Measurements from ENCODE around the gene SRGAP2B.
"Not testable (repeated sequence)": the region's sequence is repeated elsewhere in the genome, so short reads cannot be mapped to it uniquely, and the experiment has no call there.

Gene SRGAP2B

DNA sequence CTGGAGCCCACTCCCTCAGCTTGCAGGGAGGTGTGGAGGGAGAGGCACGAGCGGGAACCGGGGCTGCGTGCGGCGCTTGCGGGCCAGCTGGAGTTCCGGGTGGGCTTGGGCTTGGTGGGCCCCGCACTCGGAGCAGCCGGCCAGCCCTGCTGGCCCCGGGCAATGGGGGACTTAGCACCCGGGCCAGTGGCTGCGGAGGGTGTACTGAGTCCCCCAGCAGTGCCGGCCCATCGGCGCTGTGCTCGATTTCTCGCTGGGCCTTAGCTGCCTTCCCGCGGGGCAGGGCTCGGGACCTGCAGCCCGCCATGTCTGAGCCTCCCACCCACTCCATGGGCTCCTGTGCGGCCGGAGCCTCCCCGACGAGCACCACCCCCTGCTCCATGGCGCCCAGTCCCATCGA is 104.5 kb downstream of the SRGAP2B start:
- DNase-seq: not testable (repeated sequence)

DNA sequence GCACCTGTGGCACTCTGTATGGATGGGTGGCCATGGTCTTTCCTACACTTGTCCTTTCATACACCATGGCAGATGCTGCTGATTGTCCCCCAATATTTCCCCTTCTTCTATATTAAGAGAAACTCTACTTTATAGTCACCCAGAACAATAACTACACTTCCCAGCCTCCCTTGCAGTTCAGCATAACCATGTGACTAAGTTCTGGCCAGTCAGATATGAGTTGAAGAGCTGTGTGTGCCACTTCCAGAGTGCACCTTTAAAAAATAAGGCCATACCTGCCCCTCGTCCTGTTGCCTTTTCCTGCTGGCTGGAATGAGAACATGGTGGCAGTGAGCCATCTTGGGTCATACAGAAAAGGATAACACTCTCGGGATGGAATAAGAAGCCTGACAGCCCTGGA is 108.0 kb downstream of the SRGAP2B start:
- not testable (repeated sequence) for DNase-seq

DNA sequence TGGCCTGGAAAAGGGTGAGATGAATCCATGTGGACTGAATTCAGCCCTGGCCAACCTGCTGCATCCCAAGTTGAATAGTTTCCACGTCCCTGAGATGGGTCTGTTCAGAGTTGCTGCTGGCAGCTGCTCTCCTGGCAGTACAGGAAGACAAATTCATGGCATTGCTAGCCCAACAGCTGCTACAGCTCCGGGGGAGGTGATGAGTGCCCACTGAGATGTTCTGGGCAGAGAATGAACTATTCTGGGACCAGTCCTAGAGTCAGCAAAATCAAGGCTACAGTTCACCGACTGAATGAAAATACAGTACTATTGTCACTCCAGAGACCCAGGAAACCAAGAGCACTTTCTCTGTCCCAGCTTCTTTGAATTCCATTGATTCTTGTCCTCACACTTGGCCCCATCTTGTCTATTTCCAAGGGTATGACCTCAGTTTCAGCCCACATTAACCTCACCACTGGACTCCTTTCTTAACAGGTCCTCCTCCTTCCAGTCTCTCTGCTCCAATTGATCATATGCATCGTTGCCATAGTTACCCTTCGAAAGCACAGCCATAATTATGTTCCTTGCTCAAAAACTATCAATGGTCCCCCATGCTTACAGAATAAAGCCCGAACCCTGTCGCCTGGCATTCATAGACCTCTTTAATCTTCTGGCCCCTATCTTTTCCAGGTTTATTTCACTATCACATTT is 108.8 kb downstream of the SRGAP2B start:
- not testable (repeated sequence) for DNase-seq

DNA sequence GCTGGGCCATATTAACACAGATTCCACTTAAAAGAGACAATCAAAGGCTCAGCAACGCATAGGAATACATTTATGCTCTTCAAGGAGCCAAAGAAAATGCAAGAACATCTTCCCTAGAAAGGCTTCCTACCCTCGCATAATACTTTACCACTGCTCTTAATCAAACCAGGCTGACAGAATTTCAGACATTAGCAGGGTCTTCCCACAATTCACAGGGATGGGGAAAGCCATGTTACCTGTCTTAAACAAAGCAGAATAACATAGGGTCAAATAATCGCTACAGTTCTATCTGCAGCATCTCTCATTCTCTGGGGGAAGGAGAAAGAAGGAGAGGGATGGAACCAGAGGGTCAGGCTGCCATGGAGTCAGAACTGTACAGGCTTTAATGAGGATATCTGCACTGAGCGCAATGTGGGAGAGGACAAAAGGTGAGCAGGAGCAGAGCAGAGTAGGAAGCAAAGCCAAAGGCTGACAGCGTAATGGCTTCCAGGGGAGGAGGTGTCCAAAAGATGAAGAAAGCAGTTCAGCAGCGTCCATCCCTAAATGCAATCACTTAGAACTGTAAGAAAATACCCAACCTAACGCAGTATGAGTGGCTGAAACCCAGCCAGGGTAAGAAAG is 109.5 kb downstream of the SRGAP2B start:
- DNase-seq: not testable (repeated sequence)

DNA sequence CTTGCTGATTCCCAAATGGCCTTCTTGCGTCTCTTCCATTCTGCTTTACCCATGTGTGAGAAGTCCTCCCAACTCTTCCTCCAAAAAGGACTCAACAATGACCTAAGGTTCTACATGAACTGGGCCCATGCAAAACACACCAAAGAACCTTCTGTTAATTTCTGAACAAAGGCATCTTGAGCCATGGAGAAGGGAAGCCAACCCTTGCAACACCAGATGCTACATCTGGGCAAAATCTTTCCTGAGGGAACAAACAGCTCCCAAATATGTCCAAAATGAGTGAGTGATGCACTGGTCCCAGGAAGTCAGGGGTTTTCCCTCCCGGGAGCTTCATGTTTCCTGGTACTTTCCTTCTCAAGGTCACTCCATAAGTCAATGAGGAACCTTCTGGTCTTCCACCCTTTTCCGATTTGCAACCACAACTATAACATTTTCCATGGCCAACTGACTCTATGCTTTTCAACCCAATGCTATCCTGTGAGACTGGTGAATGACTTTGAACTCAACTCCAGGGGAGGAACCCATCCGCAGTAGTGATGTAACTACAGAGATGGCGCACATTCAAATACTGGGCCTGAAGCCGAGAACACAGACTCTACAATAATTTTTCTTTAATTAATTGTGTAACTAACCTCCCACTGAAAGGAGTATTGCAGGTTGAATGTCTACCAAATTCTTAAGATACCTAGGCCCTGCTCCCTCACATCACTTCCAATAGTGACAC is 112.2 kb downstream of the SRGAP2B start:
- not testable (repeated sequence) for DNase-seq

DNA sequence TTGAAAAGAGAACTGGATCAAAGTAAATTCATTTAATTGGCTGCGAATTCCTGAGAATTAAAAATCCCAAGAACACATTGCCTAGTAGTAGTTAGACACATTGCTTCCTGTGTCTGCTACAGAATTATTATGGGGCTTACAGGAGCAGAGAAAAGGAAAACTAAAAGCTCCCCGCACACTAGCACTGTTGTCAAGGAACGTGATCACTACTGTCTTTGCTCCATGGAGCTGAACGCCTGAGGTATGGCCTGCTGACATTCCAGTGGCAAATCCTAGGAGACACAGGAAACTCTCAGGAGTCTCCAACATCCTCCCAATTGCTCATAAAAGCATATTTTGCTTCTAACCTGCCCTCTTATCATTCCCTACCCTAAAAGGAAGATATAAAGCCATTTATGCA is 114.0 kb downstream of the SRGAP2B start:
- not testable (repeated sequence) for DNase-seq

DNA sequence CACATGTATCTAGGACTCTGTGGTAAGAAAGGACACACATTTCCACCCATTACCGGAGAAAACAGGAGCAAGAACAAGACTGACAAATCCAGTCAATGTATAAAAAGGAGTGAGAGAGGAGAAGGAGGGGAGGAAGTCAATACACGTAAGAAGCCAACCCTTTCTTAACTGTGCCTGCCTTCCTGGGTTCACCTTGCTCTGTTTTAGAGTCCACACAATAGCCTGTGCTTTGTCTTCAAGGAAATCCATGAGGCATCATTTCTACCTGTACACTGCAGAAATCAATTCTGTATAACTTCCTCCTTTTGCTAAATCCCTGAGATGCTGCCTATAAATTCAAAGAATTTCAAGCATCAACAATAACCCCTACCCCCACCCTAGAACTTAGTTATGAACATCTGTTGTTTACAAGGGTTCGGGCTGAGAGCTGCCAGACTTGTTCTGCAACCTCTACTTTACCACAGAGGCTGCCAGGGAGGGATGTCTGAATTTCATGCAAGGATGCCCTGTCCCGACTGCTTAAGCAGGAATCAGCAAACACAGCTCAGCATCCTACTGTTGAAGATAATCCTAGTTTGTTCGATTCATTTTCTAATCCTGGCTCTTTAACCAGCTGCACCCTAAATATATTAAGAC is 115.0 kb downstream of the SRGAP2B start:
- not testable (repeated sequence) for DNase-seq

DNA sequence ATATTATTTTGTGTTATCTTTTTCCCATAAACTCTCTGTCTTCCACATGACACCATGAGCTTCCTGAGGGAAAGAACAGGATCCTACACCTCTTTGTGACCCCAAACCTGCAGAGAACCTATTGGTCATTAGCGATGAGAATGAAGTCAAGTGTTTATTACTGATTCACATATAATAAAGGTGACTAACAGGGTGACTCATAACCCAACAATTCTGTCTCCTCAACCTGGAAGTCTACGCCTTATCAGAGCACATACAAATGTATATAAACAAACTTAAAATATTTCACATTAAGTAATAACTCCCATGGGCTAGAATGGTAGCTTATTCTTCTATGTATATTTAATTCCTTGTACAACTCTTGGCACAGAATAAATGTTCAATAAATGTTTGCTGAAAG is 117.3 kb downstream of the SRGAP2B start:
- not testable (repeated sequence) for DNase-seq

DNA sequence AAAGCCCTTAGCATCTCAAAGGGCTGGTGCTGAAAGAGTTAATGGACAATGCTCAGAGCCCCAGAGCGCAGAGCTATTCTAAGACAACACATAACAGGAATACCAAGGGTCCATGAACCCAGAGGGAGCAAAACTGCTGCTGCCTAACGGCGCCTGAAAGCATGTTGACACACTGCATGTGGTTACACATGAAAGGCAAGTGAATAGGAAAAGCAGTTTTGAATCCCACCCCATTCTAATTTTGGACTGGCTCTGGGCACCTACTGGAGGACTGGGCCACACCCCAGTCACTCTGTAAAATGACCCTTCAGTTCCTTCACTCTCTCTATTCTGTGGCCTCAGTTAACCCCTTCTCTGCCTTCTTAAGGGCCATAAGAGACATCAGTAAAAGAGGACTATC is 123.2 kb downstream of the SRGAP2B start:
- DNase-seq: not testable (repeated sequence)

DNA sequence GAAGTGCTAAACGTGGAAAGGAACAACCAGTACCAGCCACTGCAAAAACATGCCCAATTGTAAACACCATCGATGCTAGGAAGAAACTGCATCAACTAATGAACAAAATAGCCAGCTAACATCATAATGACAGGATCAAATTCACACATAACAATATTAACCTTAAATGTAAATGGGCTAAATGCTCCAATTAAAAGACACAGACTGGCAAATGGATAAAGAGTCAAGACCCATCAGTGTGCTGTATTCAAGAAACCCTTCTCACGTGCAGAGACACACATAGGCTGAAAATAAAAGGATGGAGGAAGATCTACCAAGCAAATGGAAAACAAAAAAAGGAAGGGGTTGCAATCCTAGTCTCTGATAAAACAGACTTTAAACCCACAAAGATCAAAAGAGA is 128.6 kb downstream of the SRGAP2B start:
- DNase-seq: not testable (repeated sequence)

DNA sequence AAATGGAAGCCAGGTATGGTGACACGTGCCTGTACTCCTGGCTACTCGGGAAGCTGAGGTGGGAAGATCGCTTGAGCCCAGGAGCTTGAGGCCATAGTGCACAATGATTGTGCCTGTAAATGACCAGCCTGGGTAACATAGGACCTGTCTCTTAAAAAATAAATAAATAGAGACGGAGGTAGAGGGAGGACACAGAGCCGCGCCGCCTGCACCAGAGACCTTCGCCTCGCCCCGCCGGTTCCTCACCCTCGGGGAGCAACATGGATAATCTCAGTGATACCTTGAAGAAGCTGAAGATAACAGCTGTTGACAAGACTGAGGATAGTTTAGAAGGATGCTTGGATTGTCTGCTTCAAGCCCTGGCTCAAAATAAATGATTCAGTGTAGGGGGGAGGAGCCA is 130.4 kb downstream of the SRGAP2B start:
- DNase-seq: not testable (repeated sequence)

DNA sequence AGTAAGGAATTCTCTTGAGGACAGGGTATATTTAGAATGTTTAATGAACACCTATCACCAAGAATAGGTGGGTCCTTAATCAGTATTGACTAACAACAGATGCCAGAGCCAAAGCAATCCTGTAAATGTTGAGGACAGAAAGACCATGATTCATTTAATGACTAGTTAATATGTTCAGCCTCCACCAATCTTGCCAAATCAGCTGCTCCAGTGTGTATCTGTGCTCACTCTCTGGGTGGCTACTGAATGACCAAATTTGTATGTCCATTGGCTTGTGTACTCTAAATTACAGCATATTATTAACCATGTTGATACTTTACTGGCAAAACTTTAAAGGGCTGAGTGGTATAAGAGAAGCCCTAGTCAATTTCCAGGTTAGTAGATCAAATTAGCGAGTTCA is 130.9 kb downstream of the SRGAP2B start:
- DNase-seq: not testable (repeated sequence)

DNA sequence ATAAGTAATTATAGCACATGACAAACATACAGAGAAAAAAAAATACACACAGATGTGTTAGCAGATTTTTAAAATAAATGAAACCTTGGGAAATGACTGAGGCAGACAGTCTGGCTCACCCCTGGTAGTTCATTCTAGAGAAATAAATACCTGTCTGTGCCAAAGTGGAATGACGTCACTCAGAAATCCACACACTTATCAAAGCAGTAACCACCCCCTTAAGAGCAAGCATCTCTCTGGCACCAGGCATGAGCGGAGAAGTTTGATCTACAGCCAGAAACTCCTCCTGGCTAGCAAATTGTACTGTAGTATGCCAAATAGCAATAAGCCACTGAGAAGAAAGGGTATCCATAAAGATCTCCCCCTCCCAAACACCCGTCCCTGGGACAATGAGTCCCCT is 131.6 kb downstream of the SRGAP2B start:
- not testable (repeated sequence) for DNase-seq

DNA sequence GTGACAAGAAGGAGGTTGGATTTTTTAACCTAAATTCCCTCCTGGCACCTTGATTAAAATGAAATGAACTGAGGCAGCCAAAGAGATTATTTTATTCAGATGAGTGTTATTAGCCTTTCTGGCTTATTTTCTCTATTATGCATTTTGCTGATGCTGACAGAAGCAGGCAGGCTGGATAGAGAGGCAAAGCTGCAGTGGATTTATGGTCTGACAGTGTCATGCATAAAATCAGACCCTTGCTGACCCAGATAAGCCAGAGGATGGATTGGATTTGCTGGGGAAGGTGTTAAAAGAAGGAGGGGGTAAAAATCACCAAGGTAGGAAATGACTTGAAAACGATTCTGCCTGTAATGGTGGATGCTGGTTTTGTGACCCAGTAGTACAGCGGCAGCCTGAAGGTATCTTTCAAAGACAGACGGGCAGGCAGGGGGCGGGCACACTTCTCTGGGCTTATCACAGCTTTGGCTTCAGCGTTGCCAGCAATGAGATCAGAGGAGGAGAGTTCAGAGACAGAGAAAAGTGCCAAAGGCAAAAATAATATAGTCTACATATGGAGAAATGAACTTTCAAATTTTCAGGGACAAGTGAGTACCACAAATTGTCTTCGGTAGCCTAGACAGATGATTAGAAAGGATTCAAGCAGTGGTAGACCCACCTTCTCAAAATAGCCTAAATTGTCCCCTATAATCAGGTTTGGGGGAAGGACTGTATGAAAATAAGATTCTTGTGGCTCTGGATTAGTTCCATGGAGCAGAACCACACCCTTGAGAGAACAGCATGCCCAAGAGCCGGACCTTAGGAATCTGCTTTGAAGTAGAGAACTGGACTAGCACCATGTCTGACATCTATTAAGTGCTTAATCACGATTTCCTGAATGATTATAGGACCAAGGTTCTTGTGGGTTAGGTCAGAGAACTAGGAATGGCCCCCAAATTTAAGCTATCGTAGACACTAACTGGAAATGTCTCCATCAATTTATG is 133.2 kb downstream of the SRGAP2B start:
- DNase-seq: not testable (repeated sequence)

DNA sequence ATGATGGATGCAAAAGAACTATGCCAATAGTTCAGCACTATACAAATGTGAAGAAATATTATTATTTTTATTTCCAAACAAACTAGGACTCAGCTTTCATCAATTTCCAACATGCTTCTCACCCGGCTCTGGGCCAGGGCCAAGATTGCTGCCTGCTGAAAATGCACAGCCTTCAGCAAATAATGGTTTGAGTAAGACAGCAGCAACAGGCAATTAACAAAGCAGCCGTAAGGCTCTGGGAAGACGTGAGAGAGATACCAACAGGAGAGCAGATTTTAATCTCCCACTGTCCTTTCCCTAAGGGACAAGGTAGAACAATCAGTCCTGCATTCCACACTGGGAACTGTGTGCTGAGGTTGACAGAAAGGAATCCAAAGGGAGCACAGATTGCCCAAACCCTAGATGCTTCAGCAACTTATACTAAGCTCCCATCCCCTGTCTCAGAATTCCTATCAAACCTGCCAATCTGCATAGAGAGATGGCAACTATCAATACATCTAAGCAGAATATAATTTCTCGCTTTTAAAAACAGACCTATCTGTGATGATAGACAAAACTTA is 134.1 kb downstream of the SRGAP2B start:
- not testable (repeated sequence) for DNase-seq

DNA sequence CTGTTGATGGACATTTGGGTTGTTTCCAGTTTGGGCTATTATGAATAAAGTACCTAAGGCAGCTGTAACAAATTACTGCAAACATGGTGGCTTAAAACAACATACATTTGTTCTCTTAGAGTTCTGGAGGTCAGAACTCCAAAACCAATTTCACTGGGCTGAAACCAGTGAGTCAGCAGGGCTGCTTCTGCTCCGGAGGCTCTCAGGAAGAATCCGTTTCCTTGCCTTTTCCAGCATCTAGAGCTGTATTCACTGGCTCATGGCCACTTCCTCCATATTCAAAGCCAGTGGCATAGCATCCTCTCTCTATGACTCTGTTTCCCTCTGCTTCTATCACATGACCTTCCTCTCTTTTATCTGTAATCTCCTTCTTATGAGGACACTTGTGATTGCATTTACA is 146.7 kb downstream of the SRGAP2B start:
- DNase-seq: not testable (repeated sequence)

DNA sequence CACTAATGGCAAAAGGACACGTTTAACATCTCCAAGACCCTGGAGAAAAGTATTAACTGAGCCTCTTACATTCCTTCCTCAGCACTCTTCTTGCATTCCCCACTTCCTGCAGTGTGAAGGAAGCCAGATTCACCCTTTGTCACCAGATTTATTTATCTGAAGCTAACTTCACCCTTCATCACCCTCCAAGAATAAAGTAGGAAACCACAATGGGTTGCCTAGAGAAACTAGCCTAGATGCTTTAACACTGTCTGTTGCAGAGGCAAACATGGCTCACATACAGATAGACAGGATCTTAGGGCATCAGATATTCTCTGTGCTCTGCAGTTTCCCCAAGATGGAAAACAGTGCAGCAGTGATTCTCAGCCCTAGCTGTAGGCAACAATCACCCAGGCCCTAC is 147.6 kb downstream of the SRGAP2B start:
- not testable (repeated sequence) for DNase-seq

DNA sequence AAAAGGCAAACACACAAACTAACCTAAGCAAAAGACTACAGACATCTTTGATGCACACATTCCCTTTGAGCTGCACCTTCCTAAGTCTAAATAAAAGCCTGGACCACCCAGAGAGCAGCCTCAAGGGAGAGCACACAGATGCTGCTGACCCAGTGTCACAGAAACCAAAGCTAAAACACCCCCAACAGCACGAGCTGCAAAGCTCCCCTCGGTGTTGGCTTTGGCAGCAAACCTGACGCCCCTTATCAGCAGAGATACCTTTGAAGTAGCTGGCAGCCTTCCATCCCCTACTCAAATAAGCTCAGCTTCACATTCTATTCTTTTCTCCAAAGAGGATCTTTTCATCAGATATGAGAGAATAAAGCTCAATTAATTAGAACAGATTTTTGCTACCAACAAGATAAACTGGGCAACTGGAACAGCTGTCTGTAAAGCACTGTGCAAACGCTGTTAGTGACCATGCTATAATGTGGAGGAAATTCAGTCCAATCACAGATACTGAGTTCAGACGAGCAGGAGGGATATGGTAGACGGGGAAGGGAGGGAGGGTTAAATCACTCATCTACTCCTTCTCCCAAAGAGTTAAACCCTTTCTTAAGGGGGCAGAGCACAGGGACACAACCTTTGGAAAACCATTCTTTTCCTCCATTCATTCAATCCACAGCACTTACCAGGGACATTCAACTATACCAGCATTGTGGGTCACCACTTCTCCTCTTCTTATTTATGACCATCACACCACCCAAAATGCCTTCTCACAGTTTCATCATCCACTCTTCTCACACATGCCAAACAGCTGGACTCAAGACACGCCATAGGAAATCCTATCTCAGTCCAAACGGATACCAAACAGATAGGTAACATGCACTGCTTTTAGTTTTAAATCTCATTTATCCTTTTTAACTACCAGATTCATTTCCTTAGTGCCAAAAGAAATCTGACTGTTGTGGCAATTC is 148.3 kb downstream of the SRGAP2B start:
- not testable (repeated sequence) for DNase-seq

DNA sequence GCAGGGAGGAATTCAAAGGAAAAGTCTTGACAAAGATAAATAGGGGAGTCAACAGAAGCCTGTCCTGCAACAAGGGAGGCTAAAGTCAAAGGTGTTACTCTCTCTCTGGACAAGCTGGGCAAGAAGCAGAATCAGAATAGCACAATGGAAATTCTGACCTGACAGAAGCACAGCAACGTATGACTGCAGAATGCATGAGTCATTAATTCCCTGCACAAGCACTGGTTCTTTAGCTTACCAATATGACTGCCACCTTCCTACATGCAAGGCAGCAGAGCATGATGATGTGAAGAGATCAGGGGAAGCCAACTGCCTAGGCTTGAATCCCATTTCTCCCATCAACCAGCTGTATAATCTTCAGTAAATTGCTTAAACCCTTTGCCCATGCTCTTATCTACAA is 153.4 kb downstream of the SRGAP2B start:
- DNase-seq: not testable (repeated sequence)

DNA sequence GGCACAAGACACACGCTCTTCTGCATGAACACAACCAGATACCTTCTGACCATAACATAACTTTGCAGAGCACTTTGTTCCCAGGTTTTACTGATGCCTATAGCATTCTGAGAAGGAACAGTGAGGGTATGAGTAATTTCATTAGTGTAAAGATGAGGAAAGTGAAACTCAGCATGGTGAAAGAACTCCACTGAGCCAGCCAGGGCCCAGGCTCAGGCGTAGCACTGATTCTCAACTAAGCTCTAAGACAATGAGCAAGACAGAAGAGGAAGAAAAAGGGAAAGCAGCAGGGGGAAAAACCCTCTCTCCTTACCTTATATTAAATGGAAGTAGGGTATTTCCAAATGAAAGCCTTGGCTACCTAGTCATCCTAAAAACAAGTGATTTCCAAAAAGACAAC is 155.1 kb downstream of the SRGAP2B start:
- not testable (repeated sequence) for DNase-seq

DNA sequence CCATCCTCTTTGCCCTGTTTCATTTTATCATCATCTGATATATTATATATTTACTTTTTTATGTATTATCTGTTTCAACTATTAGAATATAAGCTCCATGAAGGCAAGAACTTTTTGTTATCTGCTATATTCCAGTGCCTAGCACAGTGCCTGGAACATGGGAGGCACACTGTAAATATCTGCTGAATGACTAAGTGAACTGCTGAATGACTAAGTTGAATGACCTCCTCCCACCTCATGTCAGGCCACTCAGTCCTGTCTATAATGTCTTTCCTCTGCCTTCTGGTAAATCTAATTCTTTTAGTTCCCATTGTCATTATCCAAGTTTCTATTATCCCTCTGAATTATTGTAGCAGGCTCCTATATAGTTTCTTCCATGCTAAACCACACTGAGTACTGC is 156.5 kb downstream of the SRGAP2B start:
- DNase-seq: not testable (repeated sequence)

Data from NCI-H1694 treated with DMSO at 0.1 percent for 48 hours (cell line).